ENCODE measurements around the gene TWNK.
A peak's percentile ranks its signal among the peaks of the same experiment; 100 is the strongest.

Gene TWNK

GRCh38 chr10:101016814-101017213, 29.5 kb downstream of the TWNK start:
- H4K20me1 ChIP-seq (ENCODE audit: insufficient read depth, low read length), result no peaks in the 10 kb centered on the region
- H3K36me3 ChIP-seq (replicated peaks; ENCODE audit: insufficient read depth, low read length), result no peaks in the 10 kb centered on the region
- H3K4me2 ChIP-seq (ENCODE audit: low read depth, low read length), result no peak overlapping the region
- no peaks in the 10 kb centered on the region for H3K9me3 ChIP-seq (replicated peaks; ENCODE audit: insufficient read depth, low read length)
- no peaks in the 10 kb centered on the region for H3K9me2 ChIP-seq (replicated peaks; ENCODE audit: insufficient read depth, low read length)
- H3K4me1 ChIP-seq (ENCODE audit: low read length), result peaks cover 9% of the 10 kb centered on the region; the same call in 1 of the 2 replicates
- H3K9ac ChIP-seq (ENCODE audit: low read length), result no peak overlapping the region
- no peak for DNase-seq
- TF ChIP-seq EZH2 (optimal IDR thresholded peaks at IDR 0.05; ENCODE audit: low read depth, low read length), result no peak
- TF ChIP-seq CTCF (IDR thresholded peaks at IDR 0.05; ENCODE audit: low read length), result no peak
- TF ChIP-seq EZH2phosphoT487 (IDR thresholded peaks at IDR 0.05; ENCODE audit: low read length), result no peak
- no peak overlapping the region for H2AFZ ChIP-seq (ENCODE audit: low read length)
- no peak overlapping the region for H3K4me3 ChIP-seq (ENCODE audit: low read length)
- no peaks in the 10 kb centered on the region for H3K79me2 ChIP-seq (ENCODE audit: low read length)
- H3K27ac ChIP-seq (ENCODE audit: low read length), result no peak overlapping the region
- H3F3A ChIP-seq (ENCODE audit: insufficient read depth, low read length), result no peaks in the 10 kb centered on the region
- peaks cover 42% of the 10 kb centered on the region for H3K27me3 ChIP-seq (replicated peaks; ENCODE audit: insufficient read depth, low read length)

GRCh38 chr10:101018118-101018599, 30.8 kb downstream of the TWNK start:
- DNase-seq, result no peak
- no peak overlapping the region for H3K4me3 ChIP-seq (ENCODE audit: low read length)
- H3K4me2 ChIP-seq (ENCODE audit: low read depth, low read length), result no peak overlapping the region
- no peaks in the 10 kb centered on the region for H4K20me1 ChIP-seq (ENCODE audit: insufficient read depth, low read length)
- H3F3A ChIP-seq (ENCODE audit: insufficient read depth, low read length), result no peaks in the 10 kb centered on the region
- H3K36me3 ChIP-seq (replicated peaks; ENCODE audit: insufficient read depth, low read length), result no peaks in the 10 kb centered on the region
- no peak overlapping the region for H2AFZ ChIP-seq (ENCODE audit: low read length)
- H3K9ac ChIP-seq (ENCODE audit: low read length), result no peak overlapping the region
- H3K9me3 ChIP-seq (replicated peaks; ENCODE audit: insufficient read depth, low read length), result no peaks in the 10 kb centered on the region
- peaks cover 42% of the 10 kb centered on the region for H3K27me3 ChIP-seq (replicated peaks; ENCODE audit: insufficient read depth, low read length)
- no peaks in the 10 kb centered on the region for H3K79me2 ChIP-seq (ENCODE audit: low read length)
- peaks cover 6% of the 10 kb centered on the region; the same call in 1 of the 2 replicates for H3K4me1 ChIP-seq (ENCODE audit: low read length)
- H3K9me2 ChIP-seq (replicated peaks; ENCODE audit: insufficient read depth, low read length), result no peaks in the 10 kb centered on the region
- H3K27ac ChIP-seq (ENCODE audit: low read length), result no peak overlapping the region
- TF ChIP-seq CTCF (IDR thresholded peaks at IDR 0.05; ENCODE audit: low read length), result no peak
- no peak for TF ChIP-seq EZH2phosphoT487 (IDR thresholded peaks at IDR 0.05; ENCODE audit: low read length)
- no peak for TF ChIP-seq EZH2 (optimal IDR thresholded peaks at IDR 0.05; ENCODE audit: low read depth, low read length)

GRCh38 chr10:101018600-101019439, 31.5 kb downstream of the TWNK start:
- Histone ChIP-seq H4K20me1 (ENCODE audit: insufficient read depth, low read length) (no peaks in the 10 kb centered on the region), H3K4me1 (ENCODE audit: low read length) (0 out of 2 replicates have a peak, but pooled peaks cover 3% of the 10 kb centered on the region), H3K4me3 (ENCODE audit: low read length) (no peak overlapping the region; the same call in 1 of the 2 replicates), H3K9me2 (replicated peaks; ENCODE audit: insufficient read depth, low read length) (no peaks in the 10 kb centered on the region), H3F3A (ENCODE audit: insufficient read depth, low read length) (no peaks in the 10 kb centered on the region), H3K36me3 (replicated peaks; ENCODE audit: insufficient read depth, low read length) (no peaks in the 10 kb centered on the region), H3K27ac (ENCODE audit: low read length) (no peak overlapping the region), H3K9ac (ENCODE audit: low read length) (no peak overlapping the region), H3K27me3 (replicated peaks; ENCODE audit: insufficient read depth, low read length) (peaks cover 42% of the 10 kb centered on the region), H2AFZ (ENCODE audit: low read length) (no peak overlapping the region), H3K4me2 (ENCODE audit: low read depth, low read length) (peak overlapping the region; percentile 31; the same call in 1 of the 2 replicates), H3K79me2 (ENCODE audit: low read length) (no peaks in the 10 kb centered on the region), H3K9me3 (replicated peaks; ENCODE audit: insufficient read depth, low read length) (no peaks in the 10 kb centered on the region)
- peak; percentile 68 for DNase-seq
- TF ChIP-seq CTCF (IDR thresholded peaks at IDR 0.05; ENCODE audit: low read length), result peak; percentile 76
- TF ChIP-seq EZH2 (optimal IDR thresholded peaks at IDR 0.05; ENCODE audit: low read depth, low read length), result no peak

Data from MM.1S (cell line).